DND-41 (cell line): ENCODE results near the gene REXO4.
"Not testable (repeated sequence)": the region's sequence is repeated elsewhere in the genome, so short reads cannot be mapped to it uniquely, and the experiment has no call there.

Experiments used
- ATAC-seq: fragments of 200-7000 bp; cut with Tn5 transposase; 3 replicates; pipeline ENCODE4 v1.9.1; 2021; ENCODE audit warnings: low read depth; ENCODE audit not compliant: insufficient read depth
- DNase-seq: peaks from one replicate; pipeline ENCODE4 v3.0.0-alpha.2; 2020
- H2AFZ ChIP-seq: 2 replicates; pipeline ENCODE4 v1.6.0; 2012; ENCODE audit warnings: low read depth, low read length
- H3K27ac ChIP-seq: 2 replicates; pipeline ENCODE4 v1.5.1; 2012; ENCODE audit warnings: low read length, inconsistent platforms
- H3K27me3 ChIP-seq: fragments of 200-600 bp; sonication (generic); 2 replicates; pipeline ENCODE4 v1.6.0; 2012; ENCODE audit warnings: low read length, mild to moderate bottlenecking, inconsistent platforms; ENCODE audit not compliant: insufficient read depth, poor library complexity
- H3K36me3 ChIP-seq: 2 replicates; pipeline ENCODE4 v1.5.1; 2012; ENCODE audit warnings: low read length, inconsistent platforms; ENCODE audit not compliant: insufficient read depth
- H3K4me1 ChIP-seq: 2 replicates; pipeline ENCODE4 v1.5.1; 2012; ENCODE audit warnings: mild to moderate bottlenecking, low read length; ENCODE audit not compliant: insufficient read depth
- H3K4me2 ChIP-seq: 2 replicates; pipeline ENCODE4 v1.6.0; 2012; ENCODE audit warnings: mild to moderate bottlenecking, moderate library complexity, low read length, inconsistent platforms; ENCODE audit not compliant: insufficient read depth
- H3K4me3 ChIP-seq, 2 experiments: fragments of 200-600 bp in 1 of 2; shearing (Covaris generic) in 1 of 2; 2 replicates each; pipeline ENCODE4 v1.5.1; 2012 to 2016; ENCODE audit warnings: inconsistent platforms in 2 of 2, low read length in 2 of 2, mild to moderate bottlenecking in 2 of 2, low read depth in 1 of 2, moderate library complexity in 1 of 2
- H3K79me2 ChIP-seq: 2 replicates; pipeline ENCODE4 v1.6.0; 2012; ENCODE audit warnings: low read length, inconsistent platforms; ENCODE audit not compliant: insufficient read depth
- H3K9ac ChIP-seq: 2 replicates; pipeline ENCODE4 v1.6.0; 2012; ENCODE audit warnings: low read depth, mild to moderate bottlenecking, inconsistent platforms, low read length, moderate library complexity
- H3K9me3 ChIP-seq: 2 replicates; pipeline ENCODE4 v1.5.1; 2012; ENCODE audit warnings: low read length, moderate library complexity, mild to moderate bottlenecking, inconsistent platforms; ENCODE audit not compliant: insufficient read depth, severe bottlenecking
- H4K20me1 ChIP-seq: 2 replicates; pipeline ENCODE4 v1.6.0; 2012; ENCODE audit warnings: low read length; ENCODE audit not compliant: insufficient read depth
- CTCF ChIP-seq: IDR thresholded peaks from 2 replicates; pipeline ENCODE4 v1.5.1; 2012; ENCODE audit warnings: borderline replicate concordance, low read length, moderate library complexity, mild to moderate bottlenecking; ENCODE audit not compliant: poor library complexity, severe bottlenecking; ENCODE audit errors: extremely low read depth
- EZH2 ChIP-seq: IDR thresholded peaks from 3 replicates; pipeline ENCODE4 v1.6.1; 2012; ENCODE audit warnings: borderline replicate concordance, low read depth, mild to moderate bottlenecking, moderate library complexity, low read length, inconsistent platforms; ENCODE audit not compliant: severe bottlenecking

Gene REXO4

GRCh38 chr9:133397370-133397769 lies 20.4 kb downstream of the REXO4 start:
- H3K9me3 ChIP-seq: no peaks in the 10 kb centered on the region
- H4K20me1 ChIP-seq: no peaks in the 10 kb centered on the region
- H3K4me3 ChIP-seq: no peak overlapping the region
- no peak overlapping the region for H3K9ac ChIP-seq
- H3K27me3 ChIP-seq: no peaks in the 10 kb centered on the region
- DNase-seq (no peak), ATAC-seq (no peak)
- H3K4me1 ChIP-seq: no peaks in the 10 kb centered on the region
- no peaks in the 10 kb centered on the region for H3K36me3 ChIP-seq
- H2AFZ ChIP-seq: no peak overlapping the region
- no peak overlapping the region for H3K27ac ChIP-seq
- H3K79me2 ChIP-seq: no peaks in the 10 kb centered on the region
- no peak for TF ChIP-seq EZH2
- TF ChIP-seq CTCF: no peak
- no peak overlapping the region for H3K4me2 ChIP-seq

- DNase-seq (no peak), ATAC-seq (no peak)
- TF ChIP-seq EZH2 (no peak), CTCF (peak; percentile 22)
- Histone ChIP-seq H3K9ac (no peak overlapping the region), H2AFZ (no peak overlapping the region), H3K4me3 (no peak overlapping the region), H3K79me2 (no peaks in the 10 kb centered on the region), H3K36me3 (no peaks in the 10 kb centered on the region), H4K20me1 (no peaks in the 10 kb centered on the region), H3K9me3 (no peaks in the 10 kb centered on the region), H3K27me3 (no peaks in the 10 kb centered on the region), H3K4me1 (no peaks in the 10 kb centered on the region), H3K27ac (no peak overlapping the region), H3K4me2 (no peak overlapping the region)
Measured at GRCh38 chr9:133396952-133397351, 20.9 kb downstream of the REXO4 start.

GRCh38 chr9:133394687-133395271 lies 23.0 kb downstream of the REXO4 start:
- no peak for ATAC-seq
- DNase-seq: no peak
- Histone ChIP-seq H3K9ac (no peak overlapping the region), H3K36me3 (no peaks in the 10 kb centered on the region), H3K4me2 (no peak overlapping the region), H3K4me1 (no peaks in the 10 kb centered on the region), H2AFZ (no peak overlapping the region), H3K27ac (no peak overlapping the region), H3K27me3 (no peaks in the 10 kb centered on the region), H3K9me3 (no peaks in the 10 kb centered on the region), H4K20me1 (no peaks in the 10 kb centered on the region), H3K4me3 (no peak overlapping the region), H3K79me2 (no peaks in the 10 kb centered on the region)
- TF ChIP-seq EZH2 (no peak), CTCF (no peak)

GRCh38 chr9:133393399-133393798 lies 24.4 kb downstream of the REXO4 start:
- H3K4me3 ChIP-seq: no peak overlapping the region
- H3K9me3 ChIP-seq: no peaks in the 10 kb centered on the region
- H3K9ac ChIP-seq: no peak overlapping the region
- H3K4me2 ChIP-seq: no peak overlapping the region
- no peaks in the 10 kb centered on the region for H4K20me1 ChIP-seq
- H3K79me2 ChIP-seq: no peaks in the 10 kb centered on the region
- no peak overlapping the region for H2AFZ ChIP-seq
- no peak for ATAC-seq
- TF ChIP-seq CTCF (no peak), EZH2 (no peak)
- H3K27me3 ChIP-seq: no peaks in the 10 kb centered on the region
- H3K27ac ChIP-seq: no peak overlapping the region
- H3K4me1 ChIP-seq: no peaks in the 10 kb centered on the region
- DNase-seq: no peak
- no peaks in the 10 kb centered on the region for H3K36me3 ChIP-seq

GRCh38 chr9:133392308-133392707 lies 25.5 kb downstream of the REXO4 start:
- not testable (repeated sequence) for ATAC-seq, H4K20me1 ChIP-seq, H3K4me1 ChIP-seq, H3K4me3 ChIP-seq, H3K27me3 ChIP-seq, DNase-seq, H3K27ac ChIP-seq, H3K4me2 ChIP-seq, H3K36me3 ChIP-seq, H2AFZ ChIP-seq, H3K9me3 ChIP-seq, H3K9ac ChIP-seq, H3K79me2 ChIP-seq
